Activated B cell treated with CpG ODN at 0.5 μM for 24 hours (primary cell): Measurements from ENCODE around the gene LMX1A. TPM values are rescaled to one million over a fixed set of nuclear protein-coding genes. Genes with fewer than 3 reads are reported as not detected.

Experiments
- ATAC-seq: fragments of 200-7000 bp; cut with Tn5 transposase; one replicate; pipeline ENCODE4 v1.10.0; 2021; ENCODE audit warnings: low read depth, mild to moderate bottlenecking, moderate library complexity
- CTCF ChIA-PET: fragments of 350-600 bp; sonication (Branson Sonifier 250); formaldehyde crosslinking; loops from one replicate; lab custom pipeline; 2021; ENCODE audit warnings: antibody characterized with exemption; lab: Charles Lee
- POLR2A ChIA-PET: fragments of 350-600 bp; sonication (Branson Sonifier 250); formaldehyde crosslinking; loops from one replicate; lab custom pipeline; 2021; ENCODE audit warnings: antibody characterized with exemption; lab: Charles Lee
- DNase-seq: peaks from one replicate; pipeline ENCODE4 v3.0.0; 2022
- H3K27ac Mint-ChIP-seq: one replicate; pipeline ENCODE4 v1.8.0; 2020; ENCODE audit warnings: mixed read lengths
- H3K27me3 Mint-ChIP-seq: one replicate; pipeline ENCODE4 v1.8.0; 2021; ENCODE audit warnings: mixed read lengths
- H3K36me3 Mint-ChIP-seq: one replicate; pipeline ENCODE4 v1.8.0; 2021; ENCODE audit warnings: low read depth, mixed read lengths
- H3K4me1 Mint-ChIP-seq: one replicate; pipeline ENCODE4 v1.8.0; 2021; ENCODE audit warnings: mixed read lengths
- H3K4me3 Mint-ChIP-seq: one replicate; pipeline ENCODE4 v1.8.0; 2020; ENCODE audit warnings: mild to moderate bottlenecking, mixed read lengths
- H3K9me3 Mint-ChIP-seq: one replicate; pipeline ENCODE4 v1.8.0; 2020; ENCODE audit warnings: mixed read lengths
- intact Hi-C: fragments of 100-400 bp; cut with micrococcal nuclease; formaldehyde crosslinking; loops from one replicate; pipeline ENCODE4 v1.15.1; 2024
- total RNA-seq: library from RNA; stranded (reverse); gene quantifications from 2 replicates; pipeline ENCODE4 v1.2.3, GENCODE V29; 2022
- TF ChIP-seq, protein P1 (sequence below): fragments of 200-600 bp; IDR thresholded peaks from one replicate; pipeline ENCODE4 v1.8.0; 2022; ENCODE audit warnings: antibody characterized with exemption, mild to moderate bottlenecking

LMX1A gene
- not detected in 2 replicates for total RNA-seq

DNA sequence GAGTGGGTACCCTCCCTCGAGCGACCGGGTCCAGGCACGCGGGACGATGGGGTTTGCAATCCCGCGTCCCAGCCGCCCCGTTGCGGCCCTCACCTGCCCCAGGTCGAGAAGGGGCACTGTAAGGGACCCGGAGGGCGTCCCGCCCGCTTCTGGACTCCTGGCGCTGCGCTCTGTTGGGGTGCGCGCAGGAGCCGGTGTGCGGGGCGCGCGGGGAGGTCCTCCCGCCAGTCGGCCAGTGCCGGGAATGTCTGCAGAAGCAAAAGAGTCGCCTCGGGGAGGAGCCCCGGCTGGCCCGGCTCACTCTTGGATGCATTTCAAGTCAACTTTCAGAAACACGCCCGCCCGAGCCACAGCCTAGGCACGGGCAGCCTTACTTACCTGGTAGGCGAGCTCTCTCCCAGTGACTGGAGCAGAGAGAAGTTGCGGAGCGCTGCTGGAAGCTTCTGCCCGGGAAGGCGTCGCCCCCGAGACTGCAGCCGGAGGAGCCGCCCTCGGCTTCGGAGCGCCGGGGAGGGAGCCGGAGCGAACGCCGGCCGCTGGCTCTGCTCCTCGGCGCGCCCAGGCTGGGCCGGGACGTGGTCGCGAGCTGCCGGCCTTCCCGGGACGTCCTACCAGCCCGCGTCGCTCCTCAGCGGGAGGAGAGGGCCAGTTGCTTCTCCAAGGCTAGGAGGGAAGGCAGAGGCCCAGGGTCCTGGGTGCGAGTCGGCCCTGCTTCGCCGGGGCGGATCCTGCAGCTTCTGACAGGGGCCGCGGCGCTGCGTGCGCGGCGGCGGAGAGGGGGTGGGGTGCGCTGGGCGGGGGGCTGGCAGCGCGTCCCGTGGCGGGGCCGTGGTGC, at the start of gene LMX1A:
Gene LMX1A (minus strand): TSS at position 739 of the 835 bp plus-strand sequence. CDS start 1,156 bp downstream, outside the sequence.
- Mint-ChIP-seq H3K4me1 (peaks cover 3% of the 10 kb centered on the region), H3K27me3 (peaks cover 70% of the 10 kb centered on the region), H3K4me3 (no peak within 1 kb of the TSS), H3K9me3 (no peaks in the 10 kb centered on the region), H3K36me3 (no peaks in the 10 kb centered on the region), H3K27ac (no peak within 1 kb of the TSS)
- TF ChIP-seq, protein P1, sequence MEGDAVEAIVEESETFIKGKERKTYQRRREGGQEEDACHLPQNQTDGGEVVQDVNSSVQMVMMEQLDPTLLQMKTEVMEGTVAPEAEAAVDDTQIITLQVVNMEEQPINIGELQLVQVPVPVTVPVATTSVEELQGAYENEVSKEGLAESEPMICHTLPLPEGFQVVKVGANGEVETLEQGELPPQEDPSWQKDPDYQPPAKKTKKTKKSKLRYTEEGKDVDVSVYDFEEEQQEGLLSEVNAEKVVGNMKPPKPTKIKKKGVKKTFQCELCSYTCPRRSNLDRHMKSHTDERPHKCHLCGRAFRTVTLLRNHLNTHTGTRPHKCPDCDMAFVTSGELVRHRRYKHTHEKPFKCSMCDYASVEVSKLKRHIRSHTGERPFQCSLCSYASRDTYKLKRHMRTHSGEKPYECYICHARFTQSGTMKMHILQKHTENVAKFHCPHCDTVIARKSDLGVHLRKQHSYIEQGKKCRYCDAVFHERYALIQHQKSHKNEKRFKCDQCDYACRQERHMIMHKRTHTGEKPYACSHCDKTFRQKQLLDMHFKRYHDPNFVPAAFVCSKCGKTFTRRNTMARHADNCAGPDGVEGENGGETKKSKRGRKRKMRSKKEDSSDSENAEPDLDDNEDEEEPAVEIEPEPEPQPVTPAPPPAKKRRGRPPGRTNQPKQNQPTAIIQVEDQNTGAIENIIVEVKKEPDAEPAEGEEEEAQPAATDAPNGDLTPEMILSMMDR = no peak
- ATAC-seq (no peak), DNase-seq (no peak)
- intact Hi-C loops = no loop called here
- CTCF ChIA-PET = interaction anchor here (1.0 kb wide), 1 partner anchor 11 kb away, joined by 3 read pairs; no protein-coding TSS in a partner anchor
- POLR2A ChIA-PET = no interaction called here

DNA sequence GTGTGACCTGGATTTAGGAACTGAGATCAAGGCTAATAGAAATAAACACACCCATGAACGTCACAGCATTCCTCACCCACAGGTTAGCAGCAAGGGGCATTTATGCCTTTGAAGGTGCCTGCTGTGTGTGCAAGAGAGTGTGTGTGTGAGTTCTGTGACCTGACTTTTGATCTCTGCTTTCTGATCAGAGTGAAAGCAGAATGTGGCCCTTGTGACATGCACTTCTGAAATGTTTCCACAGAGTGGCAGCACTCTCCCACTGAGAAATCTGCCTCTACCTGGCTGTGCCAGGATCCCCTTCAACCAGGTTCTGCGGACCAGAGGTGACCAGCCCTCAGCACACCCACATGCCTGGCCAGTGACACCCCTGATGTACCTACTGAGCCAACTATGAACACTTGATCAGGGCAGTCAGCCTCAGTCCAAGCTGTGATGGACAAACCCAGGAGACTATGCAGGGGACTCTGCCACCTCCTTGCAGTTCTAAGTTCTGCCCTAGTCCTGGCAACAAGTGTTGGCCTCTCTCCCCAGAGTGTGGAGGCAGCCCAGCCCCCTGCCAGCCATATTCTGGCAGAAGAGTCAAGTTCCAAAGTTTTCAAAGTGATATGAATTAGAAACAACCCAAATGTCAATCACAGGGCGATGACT, 47.4 kb upstream of the LMX1A start:
- Mint-ChIP-seq H3K4me1 (no peaks in the 10 kb centered on the region), H3K27ac (no peak overlapping the region), H3K4me3 (no peak overlapping the region), H3K9me3 (no peaks in the 10 kb centered on the region), H3K36me3 (no peaks in the 10 kb centered on the region), H3K27me3 (peaks cover 47% of the 10 kb centered on the region)
- TF ChIP-seq, protein P1 = no peak
- peak; percentile 28 for ATAC-seq
- CTCF ChIA-PET = no interaction called here
- intact Hi-C loops = loop anchor here (1.0 kb wide), 1 partner anchor 510 kb away; no protein-coding TSS in a partner anchor
- POLR2A ChIA-PET = no interaction called here
- DNase-seq = no peak

DNA sequence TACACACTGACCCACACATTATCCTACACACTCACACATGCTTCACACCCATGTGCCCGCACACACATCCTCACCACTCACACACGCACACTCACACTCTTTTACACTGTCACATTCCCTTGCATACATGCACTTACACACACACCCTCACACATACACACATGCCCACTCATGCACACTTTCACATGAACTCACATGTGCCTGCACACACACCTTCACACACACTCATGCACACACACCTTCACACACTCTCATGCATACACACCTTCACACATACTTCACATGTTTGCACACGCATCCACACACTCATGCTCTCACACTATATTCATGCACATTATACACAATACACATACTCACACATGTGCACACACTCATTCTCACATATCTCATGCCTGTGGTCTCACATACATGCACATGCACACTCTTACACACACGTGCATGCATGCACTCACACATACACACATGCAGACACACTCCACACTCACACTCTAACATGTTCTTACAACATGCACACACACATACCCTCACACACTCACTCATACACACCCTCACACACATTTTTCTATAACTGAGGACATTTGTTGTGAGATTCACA, 46.1 kb upstream of the LMX1A start:
- Mint-ChIP-seq H3K4me3 (no peak overlapping the region), H3K36me3 (no peaks in the 10 kb centered on the region), H3K27me3 (peaks cover 44% of the 10 kb centered on the region), H3K9me3 (no peaks in the 10 kb centered on the region), H3K27ac (no peak overlapping the region), H3K4me1 (no peaks in the 10 kb centered on the region)
- TF ChIP-seq, protein P1 = no peak
- intact Hi-C loops = no loop called here
- ATAC-seq (no peak), DNase-seq (no peak)
- ChIA-PET CTCF (interaction anchor here (1.0 kb wide), 1 partner anchor 35 kb away, joined by 3 read pairs; no protein-coding TSS in a partner anchor), POLR2A (no interaction called here)

DNA sequence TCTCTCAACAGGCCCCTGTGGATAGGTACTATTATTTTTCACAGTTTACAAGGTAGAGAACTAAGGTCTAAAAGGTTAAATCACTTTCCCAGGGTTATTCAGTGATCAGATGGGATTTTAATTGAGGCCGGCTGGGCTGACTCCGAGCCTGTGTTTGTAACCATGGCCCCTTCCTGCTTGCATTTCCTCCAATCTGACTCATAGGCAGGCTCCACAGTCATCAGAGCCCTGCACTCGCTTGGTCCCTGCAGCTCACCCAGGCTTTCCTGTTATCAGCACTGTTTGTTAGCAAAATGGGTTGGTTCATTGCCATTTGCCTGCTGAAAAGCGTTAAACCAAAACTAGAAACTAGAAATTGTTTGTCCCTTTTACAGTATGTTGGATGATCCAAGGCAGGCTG, 41.4 kb upstream of the LMX1A start:
- TF ChIP-seq, protein P1 = no peak
- DNase-seq (no peak), ATAC-seq (no peak)
- Mint-ChIP-seq H3K9me3 (no peaks in the 10 kb centered on the region), H3K27ac (no peak overlapping the region), H3K4me3 (no peak overlapping the region), H3K36me3 (peaks cover 1% of the 10 kb centered on the region), H3K4me1 (peaks cover 9% of the 10 kb centered on the region), H3K27me3 (peaks cover 47% of the 10 kb centered on the region)
- POLR2A ChIA-PET = no interaction called here
- intact Hi-C loops = no loop called here
- CTCF ChIA-PET = interaction anchor here (7.1 kb wide), 1 partner anchor 196 kb away, joined by 96 read pairs; no protein-coding TSS in a partner anchor

DNA sequence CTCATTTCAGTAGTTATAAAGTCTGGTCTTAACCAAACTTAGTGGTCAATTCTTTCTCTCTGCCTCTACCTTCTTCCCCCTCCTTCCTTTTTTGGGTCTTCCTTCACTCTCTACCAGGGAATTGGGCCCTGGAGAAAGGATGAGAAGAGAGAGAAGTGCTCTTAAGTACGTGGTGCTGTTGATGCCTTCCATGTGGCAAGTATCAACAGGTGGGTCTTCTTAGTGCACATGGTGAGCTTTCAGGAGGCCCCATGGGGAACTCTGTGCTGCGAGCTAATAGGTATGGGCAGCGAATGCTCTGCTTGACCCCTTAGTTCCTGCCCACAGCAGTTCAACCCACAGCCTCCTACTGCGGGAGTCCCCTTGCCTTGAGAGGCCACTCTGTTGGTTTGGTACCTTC, 39.4 kb upstream of the LMX1A start:
- H3K4me3 Mint-ChIP-seq = no peak overlapping the region
- H3K4me1 Mint-ChIP-seq = peaks cover 15% of the 10 kb centered on the region
- intact Hi-C loops = no loop called here
- DNase-seq = no peak
- H3K27me3 Mint-ChIP-seq = peaks cover 53% of the 10 kb centered on the region
- TF ChIP-seq, protein P1 = no peak
- no peaks in the 10 kb centered on the region for H3K9me3 Mint-ChIP-seq
- peaks cover 2% of the 10 kb centered on the region for H3K36me3 Mint-ChIP-seq
- POLR2A ChIA-PET = no interaction called here
- no peak overlapping the region for H3K27ac Mint-ChIP-seq
- CTCF ChIA-PET = interaction anchor here (1.0 to 7.1 kb wide), 2 partner anchors 10 to 198 kb away, joined by 4 to 96 read pairs; no protein-coding TSS in a partner anchor
- ATAC-seq = no peak
